RWPE1 (cell line): Measurements from ENCODE around the gene BRCA1.
"Not testable (repeated sequence)": the region's sequence is repeated elsewhere in the genome, so short reads cannot be mapped to it uniquely, and the experiment has no call there.

Experiments
- CTCF ChIA-PET: fragments of 350-600 bp; sonication (Branson Sonifier 250); formaldehyde crosslinking; extraction: SDS; loops from one replicate; lab custom pipeline; 2021; lab: Yijun Ruan, JAX
- POLR2A ChIA-PET: fragments of 400-600 bp; formaldehyde crosslinking; extraction: SDS; loops from one replicate; lab custom pipeline; 2020; ENCODE audit warnings: antibody characterized with exemption; ENCODE audit not compliant: low non-redundant PET; lab: Yijun Ruan, JAX
- DNase-seq: peaks from one replicate; pipeline ENCODE4 v3.0.0; 2012; ENCODE audit warnings: low spot score
- H3K27ac ChIP-seq: fragments of 450-650 bp; 2 replicates; pipeline ENCODE4 v1.5.1; 2017
- CTCF ChIP-seq: fragments of 450-650 bp; conservative IDR thresholded peaks from 2 replicates; pipeline ENCODE4 v1.5.1; 2017; ENCODE audit warnings: low read depth, mild to moderate bottlenecking

The BRCA1 gene

GRCh38 chr17:43104665-43105064 is 20.5 kb downstream of the BRCA1 start:
- CTCF ChIA-PET, result no interaction called here

GRCh38 chr17:43095364-43095763 is 29.8 kb downstream of the BRCA1 start:
- H3K27ac ChIP-seq, POLR2A ChIA-PET, DNase-seq: not testable (repeated sequence)
- CTCF ChIA-PET, result interaction anchor here (1.1 kb wide), 1 partner anchor 16 kb away, joined by 4 read pairs; no protein-coding TSS in a partner anchor

More at GRCh38 chr17:43104665-43105064, 20.5 kb downstream of the BRCA1 start:
- no peak for DNase-seq
- no peak overlapping the region for H3K27ac ChIP-seq
- TF ChIP-seq CTCF, result no peak
- POLR2A ChIA-PET, result no interaction called here

GRCh38 chr17:43094129-43094835 is 30.9 kb downstream of the BRCA1 start:
- no peak overlapping the region for H3K27ac ChIP-seq
- ChIA-PET POLR2A (no interaction called here), CTCF (interaction anchor here (0.5 kb wide), 1 partner anchor 64 kb away, joined by 3 read pairs; no protein-coding TSS in a partner anchor)
- no peak for TF ChIP-seq CTCF
- DNase-seq, result no peak

- no peak overlapping the region for H3K27ac ChIP-seq
- ChIA-PET POLR2A (no interaction called here), CTCF (no interaction called here)
- no peak for TF ChIP-seq CTCF
- DNase-seq, result no peak
Observed at GRCh38 chr17:43092901-43093300, 32.3 kb downstream of the BRCA1 start.

GRCh38 chr17:43090022-43090421 is 35.1 kb downstream of the BRCA1 start:
- no peak for DNase-seq
- TF ChIP-seq CTCF, result no peak
- H3K27ac ChIP-seq, result no peak overlapping the region
- ChIA-PET CTCF (interaction anchor here (0.6 kb wide), 2 partner anchors 110 to 220 kb away, joined by 4 read pairs; no protein-coding TSS in a partner anchor), POLR2A (no interaction called here)

GRCh38 chr17:43085474-43085873 is 39.7 kb downstream of the BRCA1 start:
- ChIA-PET CTCF (no interaction called here), POLR2A (no interaction called here)
- no peak for TF ChIP-seq CTCF
- H3K27ac ChIP-seq, result no peak overlapping the region
- no peak for DNase-seq

GRCh38 chr17:43079641-43080302 is 45.4 kb downstream of the BRCA1 start:
- no peak for TF ChIP-seq CTCF
- H3K27ac ChIP-seq, result peak overlapping the region; percentile 19; the same call in 1 of the 2 replicates
- CTCF ChIA-PET, result no interaction called here

More at GRCh38 chr17:43079641-43080302, 45.4 kb downstream of the BRCA1 start:
- POLR2A ChIA-PET, result no interaction called here
- DNase-seq, result no peak
